Upper lobe of left lung (tissue), 6 donors: ENCODE measurements around the gene AWAT1. TPM values are rescaled to one million over a fixed set of nuclear protein-coding genes. Genes with fewer than 3 reads are reported as not detected.
"Not testable (repeated sequence)": the region's sequence is repeated elsewhere in the genome, so short reads cannot be mapped to it uniquely, and the experiment has no call there.

Experiments
- ATAC-seq, 2 donors: fragments of 200-7000 bp; cut with Tn5 transposase; one replicate each; pipeline ENCODE4 v1.9.1; 2022; ENCODE audit warnings: mild to moderate bottlenecking in 2 of 2, moderate library complexity in 2 of 2; ENCODE audit not compliant: low FRiP score in 2 of 2
- DNase-seq, 2 donors: peaks; one replicate each; pipeline ENCODE4 v3.0.0-alpha.2; 2019 to 2020
- H3K27ac ChIP-seq, 4 donors: fragments of 200-600 bp; sonication (generic); one replicate each; pipeline ENCODE4 v1.5.1; 2016 to 2019
- H3K27me3 ChIP-seq, 4 donors: fragments of 200-600 bp; sonication (generic); one replicate each; pipeline ENCODE4 v1.5.1; 2017 to 2019
- H3K36me3 ChIP-seq, 4 donors: fragments of 200-600 bp; sonication (generic); one replicate each; pipeline ENCODE4 v1.5.1; 2016 to 2019
- H3K4me1 ChIP-seq, 4 donors: fragments of 200-600 bp; sonication (generic); one replicate each; pipeline ENCODE4 v1.5.1; 2018 to 2019
- H3K4me3 ChIP-seq, 4 donors: fragments of 200-600 bp; sonication (generic); one replicate each; pipeline ENCODE4 v1.5.1; 2017 to 2019; ENCODE audit warnings: mild to moderate bottlenecking in 2 of 4, moderate library complexity in 1 of 4
- H3K9me3 ChIP-seq, 4 donors: fragments of 200-600 bp; sonication (generic); one replicate each; pipeline ENCODE4 v1.5.1; 2018 to 2019
- CTCF ChIP-seq, 6 experiments: fragments of 450-650 bp in 4 of 6; fragments of 200-600 bp in 2 of 6; sonication (generic) in 2 of 6; IDR thresholded peaks; one replicate each; pipeline ENCODE4 v1.5.1; 2016 to 2019; ENCODE audit warnings: antibody characterized with exemption in 6 of 6
- EP300 ChIP-seq, 4 donors: sonication (generic); formaldehyde crosslinking; IDR thresholded peaks; one replicate each; pipeline ENCODE4 v1.5.1; 2017; ENCODE audit warnings: antibody characterized with exemption in 4 of 4, control low read depth in 2 of 4
- POLR2A ChIP-seq, 4 donors: fragments of 450-650 bp; IDR thresholded peaks; one replicate each; pipeline ENCODE4 v1.5.1; 2016 to 2017; ENCODE audit warnings: antibody characterized with exemption in 4 of 4, mild to moderate bottlenecking in 2 of 4
- POLR2AphosphoS5 ChIP-seq, 2 donors: sonication (generic); formaldehyde crosslinking; IDR thresholded peaks; one replicate each; pipeline ENCODE4 v1.5.1; 2017; ENCODE audit warnings: antibody characterized with exemption in 2 of 2
- WGBS, 2 donors: methylation state at CpG; one replicate each; pipeline ENCODE4 v1.1.5; 2017 to 2018; 5-methylcytosine and 5-hydroxymethylcytosine counted together
- total RNA-seq, 6 donors: library from RNA; depleted of rRNA in 4 of 6; stranded (reverse); fragments of >200 nt in 4 of 6; gene quantifications; one replicate each; pipeline versions ENCODE4 v1.1.0 to v1.2.1, GENCODE V29; 2016 to 2021
- donor health status: DM: no; HTN: no; CAD: no; lungs with moderate emphysema.
- donor health status: DM: no; HTN: yes; CAD: no; lungs with severe emphysema.

Gene AWAT1
- total RNA-seq, 6 donors from 2014 or later = not detected

- Histone ChIP-seq H3K27me3 (no peaks in the 10 kb centered on the region), H3K27ac (no peak within 1 kb of the TSS), H3K4me1 (no peaks in the 10 kb centered on the region), H3K4me3 (no peak within 1 kb of the TSS), H3K36me3 (no peaks in the 10 kb centered on the region), H3K9me3 (no peaks in the 10 kb centered on the region)
- TF ChIP-seq POLR2A (IDR thresholded peaks at IDR 0.05) = no peak
- no peak for TF ChIP-seq POLR2AphosphoS5 (IDR thresholded peaks at IDR 0.05)
- TF ChIP-seq EP300 (IDR thresholded peaks at IDR 0.05) = no peak
- no peak for TF ChIP-seq CTCF (IDR thresholded peaks at IDR 0.05)
- DNase-seq (no peak), ATAC-seq (no peak)
These were observed 33.6 kb downstream of the AWAT1 start, which contains the start of gene ARR3 for GRCh38 chrX:70268034-70268433. Gene ARR3, plus strand, starts transcription at chrX:70268334. Its CDS starts 1,052 bp downstream, at chrX:70269386.

- 77 to 81% methylated on average over 7 of the region's 7 CpGs for WGBS, 2 donors
- H3K27me3 ChIP-seq, H3K27ac ChIP-seq, H3K4me3 ChIP-seq, H3K36me3 ChIP-seq, ATAC-seq, H3K9me3 ChIP-seq, DNase-seq, H3K4me1 ChIP-seq: not testable (repeated sequence)
These were observed 39.6 kb downstream of the AWAT1 start for GRCh38 chrX:70274029-70274428.

DNA sequence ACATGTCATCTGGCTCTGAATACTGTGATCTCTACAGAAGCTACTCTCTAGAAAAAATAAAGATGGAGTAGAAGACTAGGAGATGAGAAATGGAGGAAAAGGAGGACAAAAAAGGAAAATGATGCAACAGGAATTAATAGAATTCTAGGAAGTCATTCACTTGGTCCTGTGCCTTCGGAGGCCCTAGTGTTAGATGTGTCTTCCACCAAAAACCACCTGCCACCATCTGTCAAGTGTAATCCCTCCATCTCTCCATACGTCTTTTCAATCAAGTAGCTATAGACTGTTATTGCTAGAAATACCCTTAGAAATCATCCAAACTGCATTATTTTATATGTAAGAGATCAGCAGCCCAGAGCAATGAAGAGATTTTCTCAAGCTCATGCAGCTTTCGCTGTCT lies 44.6 kb downstream of the AWAT1 start:
- Histone ChIP-seq H3K9me3 (no peaks in the 10 kb centered on the region), H3K36me3 (peaks cover 0 to 4% (median 0%) of the 10 kb centered on the region in 4 donors), H3K4me1 (no peaks in the 10 kb centered on the region), H3K4me3 (no peak overlapping the region), H3K27ac (no peak overlapping the region), H3K27me3 (no peaks in the 10 kb centered on the region)
- ATAC-seq = no peak
- TF ChIP-seq EP300 (IDR thresholded peaks at IDR 0.05) (no peak), POLR2AphosphoS5 (IDR thresholded peaks at IDR 0.05) (no peak), CTCF (IDR thresholded peaks at IDR 0.05) (no peak), POLR2A (IDR thresholded peaks at IDR 0.05) (no peak)
- DNase-seq = no peak
- WGBS, 2 donors = 79 to 80% methylated on average over 3 of the region's 3 CpGs

- TF ChIP-seq POLR2A (IDR thresholded peaks at IDR 0.05) (no peak), CTCF (IDR thresholded peaks at IDR 0.05) (no peak), POLR2AphosphoS5 (IDR thresholded peaks at IDR 0.05) (no peak), EP300 (IDR thresholded peaks at IDR 0.05) (no peak)
These were observed 46.1 kb downstream of the AWAT1 start for GRCh38 chrX:70280573-70280972.

GRCh38 chrX:70281951-70282350 lies 47.5 kb downstream of the AWAT1 start, which contains the start of gene RAB41:
Gene RAB41, plus strand, starts transcription at chrX:70282172. Its CDS starts 46 bp downstream, at chrX:70282218.
- Histone ChIP-seq H3K36me3 (peaks cover 0 to 7% (median 2%) of the 10 kb centered on the region in 4 donors), H3K4me3 (no peak within 1 kb of the TSS), H3K27ac (no peak within 1 kb of the TSS), H3K9me3 (no peaks in the 10 kb centered on the region), H3K4me1 (no peaks in the 10 kb centered on the region), H3K27me3 (no peaks in the 10 kb centered on the region)
- TF ChIP-seq POLR2AphosphoS5 (IDR thresholded peaks at IDR 0.05) (no peak), CTCF (IDR thresholded peaks at IDR 0.05) (no peak), POLR2A (IDR thresholded peaks at IDR 0.05) (no peak), EP300 (IDR thresholded peaks at IDR 0.05) (no peak)
- WGBS, 2 donors = 93 to 96% methylated on average over 7 to 21 of the region's 21 CpGs
- DNase-seq = peak in 1 of 2 donors; percentile 52
- ATAC-seq = no peak

More at GRCh38 chrX:70280573-70280972, 46.1 kb downstream of the AWAT1 start:
- DNase-seq (no peak), ATAC-seq (no peak)
- no peaks in the 10 kb centered on the region for H3K9me3 ChIP-seq
- H3K36me3 ChIP-seq = peaks cover 0 to 4% (median 0%) of the 10 kb centered on the region in 4 donors
- no peak overlapping the region for H3K4me3 ChIP-seq
- no peaks in the 10 kb centered on the region for H3K27me3 ChIP-seq
- no peak overlapping the region for H3K27ac ChIP-seq
- WGBS, 2 donors = 80 to 91% methylated on average over 1 to 3 of the region's 3 CpGs
- H3K4me1 ChIP-seq = no peaks in the 10 kb centered on the region
